Kidney (tissue), 14 donors: ENCODE data around the gene CLDND1. TPM values are rescaled to one million over a fixed set of nuclear protein-coding genes. Genes with fewer than 3 reads are reported as not detected.

Experiments used
- DNase-seq, 5 donors: peaks; one replicate each; pipeline ENCODE4 v3.0.0-alpha.2; 2013 to 2020
- FAIRE-seq: peaks from 2 replicates; lab custom pipeline; 2012; peaks lifted over from hg19 to GRCh38; lab: Jason Lieb, UNC
- H3K27ac ChIP-seq, 2 donors: one replicate each; pipeline ENCODE4 v1.7.0; 2013; ENCODE audit warnings: low read depth in 2 of 2, low read length in 2 of 2, inconsistent platforms in 1 of 2
- H3K27me3 ChIP-seq: one replicate; pipeline ENCODE4 v1.7.1; 2013; ENCODE audit warnings: low read length, inconsistent platforms; ENCODE audit not compliant: control insufficient read depth, insufficient read depth
- H3K36me3 ChIP-seq, 3 donors: one replicate each; pipeline versions ENCODE4 v1.7.0 to v1.7.1; 2013; ENCODE audit warnings: low read length in 3 of 3, control low read depth in 1 of 3, inconsistent platforms in 1 of 3; ENCODE audit not compliant: insufficient read depth in 3 of 3, control insufficient read depth in 2 of 3
- H3K4me1 ChIP-seq, 3 donors: one replicate each; pipeline versions ENCODE4 v1.7.0 to v1.7.1; 2013; ENCODE audit warnings: low read length in 3 of 3, inconsistent platforms in 1 of 3, low read depth in 1 of 3; ENCODE audit not compliant: control insufficient read depth in 2 of 3, insufficient read depth in 2 of 3
- H3K4me3 ChIP-seq, 3 donors: one replicate each; pipeline versions ENCODE4 v1.7.0 to v1.8.1; 2013; ENCODE audit warnings: low read length in 3 of 3, control low read depth in 1 of 3, inconsistent platforms in 1 of 3
- H3K9ac ChIP-seq, 3 donors: one replicate each; pipeline versions ENCODE4 v1.7.0 to v1.7.1; 2013; ENCODE audit warnings: low read length in 3 of 3, control low read depth in 1 of 3, inconsistent platforms in 1 of 3
- H3K9me3 ChIP-seq, 3 donors: one replicate each; pipeline versions ENCODE4 v1.7.0 to v1.7.1; 2013; ENCODE audit warnings: low read length in 3 of 3, control low read depth in 1 of 3, inconsistent platforms in 1 of 3; ENCODE audit not compliant: control insufficient read depth in 2 of 3, insufficient read depth in 1 of 3
- CTCF ChIP-seq: IDR thresholded peaks from 3 replicates; pipeline ENCODE4 v1.5.1; 2012; ENCODE audit warnings: mild to moderate bottlenecking, moderate library complexity, borderline replicate concordance; ENCODE audit not compliant: insufficient read depth; ENCODE audit errors: extremely low read depth
- intact Hi-C: fragments of 100-400 bp; cut with DNase I; formaldehyde crosslinking; loops from one replicate; pipeline ENCODE4 v1.11.1; 2022
- polyA plus RNA-seq: library from polyadenylated mRNA; stranded (reverse); fragments of 350-450 nt; fragmentation: Illumina TruSeq; extraction: RNeasy Lipid Tissue Mini Kit (QIAGEN cat#74804); gene quantifications from one replicate; pipeline ENCODE4 v1.2.3, GENCODE V29; 2014; ENCODE audit warnings: low read depth, low replicate concordance; ENCODE audit not compliant: insufficient read depth
- total RNA-seq: library from RNA; stranded (reverse); fragmentation: NEBNext Ultra II Directional; extraction: Animal tissue kit (Norgen Biotek cat#: 25700); gene quantifications from one replicate; pipeline ENCODE4 v1.2.1, GENCODE V29; 2021
- donor health status: control.
- donor health status: control.
- donor health status: control.
- donor health status: control.
- donor health status: control.
- donor health status: DM: yes; HTN: yes; CAD: no.
- donor health status: Normal renal cell carcinoma (clear cell type).

Gene CLDND1
- total and polyA plus RNA-seq, 2 donors from 2014 or later = 35.8 to 77.2 TPM

- Histone ChIP-seq H3K9ac (no peak overlapping the region), H3K9me3 (no peaks in the 10 kb centered on the region), H3K27me3 (no peaks in the 10 kb centered on the region), H3K36me3 (no peaks in the 10 kb centered on the region), H3K27ac (no peak overlapping the region), H3K4me1 (no peaks in the 10 kb centered on the region), H3K4me3 (no peak overlapping the region)
- DNase-seq (peak in 2 of 5 donors; percentile 40 to 75), FAIRE-seq (no peak)
- no peak for TF ChIP-seq CTCF
- intact Hi-C loops = no loop called here
Observed at GRCh38 chr3:98553753-98554152, 31.1 kb upstream of the CLDND1 start.

GRCh38 chr3:98553021-98553563 is 30.4 kb upstream of the CLDND1 start:
- intact Hi-C loops = no loop called here
- Histone ChIP-seq H3K4me1 (no peaks in the 10 kb centered on the region), H3K36me3 (no peaks in the 10 kb centered on the region), H3K4me3 (no peak overlapping the region), H3K9me3 (no peaks in the 10 kb centered on the region), H3K9ac (no peak overlapping the region), H3K27ac (no peak overlapping the region), H3K27me3 (no peaks in the 10 kb centered on the region)
- FAIRE-seq (no peak), DNase-seq (no peak)
- TF ChIP-seq CTCF = no peak

- DNase-seq (no peak), FAIRE-seq (no peak)
- H3K36me3 ChIP-seq = no peaks in the 10 kb centered on the region
- H3K4me1 ChIP-seq = no peaks in the 10 kb centered on the region
- H3K4me3 ChIP-seq = no peak overlapping the region
- TF ChIP-seq CTCF = no peak
- no peaks in the 10 kb centered on the region for H3K9me3 ChIP-seq
- H3K27ac ChIP-seq = no peak overlapping the region
- no peak overlapping the region for H3K9ac ChIP-seq
- intact Hi-C loops = no loop called here
- H3K27me3 ChIP-seq = no peaks in the 10 kb centered on the region
Observed at GRCh38 chr3:98552232-98553020, 29.7 kb upstream of the CLDND1 start.
